Measurements from ENCODE around the gene AP1M1. TPM values are rescaled to one million over a fixed set of nuclear protein-coding genes. Genes with fewer than 3 reads are reported as not detected.

The AP1M1 gene
- total RNA-seq, 4 donors from 2014 or later: 92.8 to 144 (median 109) TPM

- no peak for DNase-seq (ENCODE audit: low spot score in 2 of 2)
- Histone ChIP-seq H3K36me3 (peaks cover 0 to 100% (median 26%) of the 10 kb centered on the region in 3 donors), H3K27me3 (no peaks in the 10 kb centered on the region), H3K9me3 (no peaks in the 10 kb centered on the region), H3K4me1 (peaks cover 0 to 11% (median 0%) of the 10 kb centered on the region in 4 donors), H3K27ac (no peak overlapping the region), H3K4me3 (no peak overlapping the region)
- no peak for TF ChIP-seq POLR2A (IDR thresholded peaks at IDR 0.05)
- no peak for TF ChIP-seq CTCF (IDR thresholded peaks at IDR 0.05)
- no peak for TF ChIP-seq EP300 (IDR thresholded peaks at IDR 0.05)
- 93 to 94% methylated on average over 7 of the region's 7 CpGs for WGBS, 2 donors
Measured at GRCh38 chr19:16206637-16207036, 8.9 kb downstream of the AP1M1 start.

GRCh38 chr19:16207063-16207462, 9.4 kb downstream of the AP1M1 start:
- H3K9me3 ChIP-seq: no peaks in the 10 kb centered on the region
- no peak overlapping the region for H3K4me3 ChIP-seq
- no peak for DNase-seq (ENCODE audit: low spot score in 2 of 2)
- peaks cover 0 to 100% (median 26%) of the 10 kb centered on the region in 3 donors for H3K36me3 ChIP-seq
- TF ChIP-seq CTCF (IDR thresholded peaks at IDR 0.05) (no peak), POLR2A (IDR thresholded peaks at IDR 0.05) (no peak)
- peaks cover 0 to 11% (median 0%) of the 10 kb centered on the region in 4 donors for H3K4me1 ChIP-seq
- WGBS, 2 donors: 87 to 88% methylated on average over 10 of the region's 10 CpGs
- H3K27me3 ChIP-seq: no peaks in the 10 kb centered on the region
- H3K27ac ChIP-seq: no peak overlapping the region

- WGBS, 2 donors: 88 to 89% methylated on average over 12 of the region's 12 CpGs
- Histone ChIP-seq H3K27ac (no peak overlapping the region), H3K36me3 (peaks cover 0 to 100% (median 26%) of the 10 kb centered on the region in 3 donors), H3K4me1 (peaks cover 0 to 11% (median 0%) of the 10 kb centered on the region in 4 donors), H3K4me3 (no peak overlapping the region), H3K9me3 (no peaks in the 10 kb centered on the region), H3K27me3 (no peaks in the 10 kb centered on the region)
- DNase-seq (ENCODE audit: low spot score in 2 of 2): no peak
- TF ChIP-seq POLR2A (IDR thresholded peaks at IDR 0.05) (no peak), EP300 (IDR thresholded peaks at IDR 0.05) (no peak), CTCF (IDR thresholded peaks at IDR 0.05) (no peak)
Measured at GRCh38 chr19:16207490-16208025, 9.8 kb downstream of the AP1M1 start.

GRCh38 chr19:16208064-16208759, 10.5 kb downstream of the AP1M1 start:
- TF ChIP-seq POLR2A (IDR thresholded peaks at IDR 0.05): no peak
- TF ChIP-seq EP300 (IDR thresholded peaks at IDR 0.05): no peak
- TF ChIP-seq CTCF (IDR thresholded peaks at IDR 0.05): no peak
- no peak overlapping the region for H3K4me3 ChIP-seq
- peaks cover 0 to 94% (median 26%) of the 10 kb centered on the region in 3 donors for H3K36me3 ChIP-seq
- H3K27me3 ChIP-seq: no peaks in the 10 kb centered on the region
- no peak overlapping the region for H3K27ac ChIP-seq
- DNase-seq (ENCODE audit: low spot score in 2 of 2): no peak
- H3K9me3 ChIP-seq: no peaks in the 10 kb centered on the region
- 87% methylated on average over 21 of the region's 21 CpGs for WGBS, 2 donors
- peaks cover 0 to 11% (median 0%) of the 10 kb centered on the region in 4 donors for H3K4me1 ChIP-seq

All from tibial nerve (tissue), 4 donors.